Activated naive CD4-positive, alpha-beta T cell treated with anti-CD3 and anti-CD28 coated beads, Interleukin-2, amount 10 ng/mL, durations not matched to agents 7 days and 5 days (primary cell): ENCODE measurements around the gene ZNF304.
"Not testable (repeated sequence)": the region's sequence is repeated elsewhere in the genome, so short reads cannot be mapped to it uniquely, and the experiment has no call there.

Source experiments
- CTCF ChIA-PET: fragments of 350-600 bp; sonication (Branson Sonifier 250); formaldehyde crosslinking; loops from one replicate; lab custom pipeline; 2021; ENCODE audit warnings: antibody characterized with exemption; lab: Charles Lee
- DNase-seq: peaks from one replicate; pipeline ENCODE4 v3.0.0-alpha.2; 2020
- H3K27ac Mint-ChIP-seq: one replicate; pipeline ENCODE4 v1.8.0; 2021; ENCODE audit warnings: mild to moderate bottlenecking, moderate library complexity, mixed read lengths
- H3K27me3 Mint-ChIP-seq: one replicate; pipeline ENCODE4 v1.8.0; 2021; ENCODE audit warnings: mild to moderate bottlenecking, mixed read lengths
- H3K36me3 Mint-ChIP-seq: one replicate; pipeline ENCODE4 v1.8.0; 2021; ENCODE audit warnings: mixed read lengths
- H3K4me1 Mint-ChIP-seq: one replicate; pipeline ENCODE4 v1.8.0; 2021; ENCODE audit warnings: mixed read lengths
- H3K4me3 Mint-ChIP-seq: one replicate; pipeline ENCODE4 v1.8.0; 2021; ENCODE audit warnings: mild to moderate bottlenecking, moderate library complexity, mixed read lengths
- H3K9me3 Mint-ChIP-seq: one replicate; pipeline ENCODE4 v1.8.0; 2021; ENCODE audit warnings: mixed read lengths

ZNF304 gene

DNA sequence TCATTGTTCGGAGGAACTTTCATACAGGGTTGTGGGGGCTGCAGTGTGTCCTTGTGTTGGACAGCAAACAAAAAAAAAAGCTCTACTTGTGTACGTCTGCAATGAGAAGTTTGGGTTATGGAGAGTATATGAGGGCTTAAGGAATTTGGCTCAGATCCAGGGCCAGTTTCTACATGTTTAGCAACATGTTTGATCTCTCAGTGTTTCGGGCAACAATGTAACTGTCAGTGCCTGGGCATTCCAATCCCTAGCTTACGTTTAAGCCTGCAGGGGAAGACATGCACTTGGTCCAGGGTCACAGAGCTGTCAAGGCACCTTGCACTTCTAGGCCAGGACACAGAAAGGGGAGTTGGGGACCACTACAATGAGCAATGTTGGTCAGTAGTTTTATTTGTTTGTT lies 16.9 kb upstream of the ZNF304 start:
- H3K4me3 Mint-ChIP-seq: no peak overlapping the region
- CTCF ChIA-PET: no interaction called here

DNA sequence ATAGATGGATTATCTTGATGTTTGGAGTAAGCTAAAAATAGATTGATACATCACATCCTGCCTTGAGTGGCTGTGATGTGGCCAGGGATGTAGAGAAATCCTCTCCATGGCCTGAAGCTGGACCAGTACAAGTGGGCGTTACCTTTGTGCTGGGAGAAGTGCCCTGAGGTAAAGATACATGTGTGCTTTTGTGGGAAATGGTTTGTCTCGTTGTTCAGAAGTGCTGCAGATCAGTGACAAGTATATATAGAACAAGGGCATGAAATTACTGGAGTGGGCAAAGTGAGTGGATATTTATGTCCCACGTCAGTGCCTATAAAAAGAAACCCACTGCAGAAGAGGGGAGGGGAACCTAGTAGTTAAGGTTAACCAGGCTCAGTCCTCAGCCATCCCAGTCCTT lies 12.2 kb upstream of the ZNF304 start:
- no peaks in the 10 kb centered on the region for H3K27me3 Mint-ChIP-seq
- H3K27ac Mint-ChIP-seq: no peak overlapping the region
- CTCF ChIA-PET: no interaction called here
- H3K4me3 Mint-ChIP-seq: no peak overlapping the region
- no peaks in the 10 kb centered on the region for H3K4me1 Mint-ChIP-seq
- peaks cover 5% of the 10 kb centered on the region for H3K36me3 Mint-ChIP-seq
- no peak for DNase-seq
- H3K9me3 Mint-ChIP-seq: peaks cover 37% of the 10 kb centered on the region

More for the DNA sequence above, 16.9 kb upstream of the ZNF304 start:
- no peak overlapping the region for H3K27ac Mint-ChIP-seq
- H3K9me3 Mint-ChIP-seq: peaks cover 45% of the 10 kb centered on the region
- H3K4me1 Mint-ChIP-seq: no peaks in the 10 kb centered on the region
- no peaks in the 10 kb centered on the region for H3K27me3 Mint-ChIP-seq
- H3K36me3 Mint-ChIP-seq: peaks cover 29% of the 10 kb centered on the region
- no peak for DNase-seq

DNA sequence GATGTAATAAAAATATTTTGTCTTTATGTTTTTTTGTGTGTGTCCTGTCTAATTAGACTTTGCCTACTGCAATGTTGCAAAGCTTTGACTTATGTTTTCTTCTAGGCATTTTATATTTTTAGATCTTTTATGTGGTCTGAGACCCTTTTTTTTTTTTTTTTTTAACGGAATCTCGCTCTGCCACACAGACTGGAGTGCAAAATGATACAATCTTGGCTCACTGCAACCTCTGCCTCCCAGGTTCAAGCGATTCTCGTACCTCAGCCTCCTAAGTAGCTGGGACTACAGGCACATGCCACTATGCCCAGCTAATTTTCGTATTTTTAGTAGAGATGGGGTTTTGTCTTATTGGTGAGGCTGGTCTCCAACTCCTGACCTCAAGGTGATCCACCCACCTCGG lies 8.5 kb upstream of the ZNF304 start:
- DNase-seq: no peak
- CTCF ChIA-PET: no interaction called here
- Mint-ChIP-seq H3K27ac (no peak overlapping the region), H3K36me3 (no peaks in the 10 kb centered on the region), H3K9me3 (peaks cover 24% of the 10 kb centered on the region), H3K27me3 (no peaks in the 10 kb centered on the region), H3K4me1 (no peaks in the 10 kb centered on the region), H3K4me3 (no peak overlapping the region)

DNA sequence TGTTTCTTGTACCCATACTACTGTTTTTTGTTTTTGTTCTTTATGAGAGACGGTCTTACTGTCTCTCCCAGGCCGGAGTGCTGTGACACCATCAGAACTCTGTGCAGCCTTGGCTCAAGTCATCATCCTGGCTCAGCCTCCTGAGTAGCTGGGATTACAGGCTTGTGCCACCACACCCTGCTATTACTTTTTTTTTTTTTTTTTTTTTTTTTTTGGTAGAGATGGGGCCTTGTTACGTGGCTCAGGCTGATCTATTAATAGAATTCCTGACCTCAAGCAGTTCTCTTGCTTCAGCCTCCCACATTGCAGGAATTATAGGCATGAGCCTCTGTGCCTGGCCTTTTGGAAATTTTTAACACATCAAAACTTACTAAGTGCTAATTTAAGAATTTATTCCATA lies 2.9 kb upstream of the ZNF304 start:
- no peak overlapping the region for H3K27ac Mint-ChIP-seq
- DNase-seq: no peak
- CTCF ChIA-PET: no interaction called here
- H3K36me3 Mint-ChIP-seq: peaks cover 28% of the 10 kb centered on the region
- no peak overlapping the region for H3K4me3 Mint-ChIP-seq
- H3K9me3 Mint-ChIP-seq: peaks cover 23% of the 10 kb centered on the region
- H3K27me3 Mint-ChIP-seq: no peaks in the 10 kb centered on the region
- peaks cover 29% of the 10 kb centered on the region for H3K4me1 Mint-ChIP-seq

DNA sequence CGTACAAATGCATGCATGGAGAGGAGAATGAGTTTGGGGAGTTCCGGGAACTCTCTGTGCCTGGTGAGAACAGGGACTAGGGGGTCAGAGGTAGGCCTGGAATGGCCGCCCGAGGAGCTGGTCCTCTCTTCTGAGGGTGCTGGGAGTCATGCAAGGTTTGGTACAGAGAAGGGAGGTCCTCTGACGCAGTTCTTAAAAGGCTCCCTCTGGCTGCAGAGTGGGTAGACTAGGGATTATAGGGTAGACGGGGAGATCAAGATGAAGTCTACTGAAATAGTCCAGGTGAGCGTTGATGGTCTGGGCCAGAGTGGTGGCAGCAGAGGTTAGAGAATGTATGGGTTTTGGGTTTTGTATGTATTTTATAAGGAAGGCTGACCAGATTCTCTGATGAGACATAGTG lies 796 bp downstream of the ZNF304 start:
- no peak for DNase-seq
- CTCF ChIA-PET: no interaction called here
- Mint-ChIP-seq H3K36me3 (peaks cover 64% of the 10 kb centered on the region), H3K4me3 (peak overlapping the region; percentile 89), H3K27ac (peak overlapping the region; percentile 92), H3K4me1 (peaks cover 34% of the 10 kb centered on the region), H3K27me3 (no peaks in the 10 kb centered on the region), H3K9me3 (peaks cover 53% of the 10 kb centered on the region)

DNA sequence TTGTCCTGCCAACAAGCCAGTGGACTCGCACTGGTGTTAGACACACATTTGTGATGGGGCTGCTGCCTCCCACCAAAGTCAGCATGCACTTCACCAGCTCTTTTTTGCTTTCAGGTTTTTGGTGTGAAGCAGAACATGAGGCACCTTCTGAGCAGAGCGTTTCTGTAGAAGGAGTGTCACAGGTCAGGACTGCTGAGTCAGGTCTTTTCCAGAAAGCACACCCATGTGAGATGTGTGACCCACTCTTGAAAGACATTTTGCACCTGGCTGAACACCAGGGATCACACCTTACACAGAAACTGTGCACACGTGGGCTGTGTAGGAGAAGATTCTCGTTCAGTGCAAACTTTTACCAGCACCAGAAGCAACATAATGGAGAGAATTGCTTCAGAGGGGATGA lies 4.8 kb downstream of the ZNF304 start:
- Mint-ChIP-seq H3K4me3 (no peak overlapping the region), H3K36me3 (peaks cover 86% of the 10 kb centered on the region), H3K27ac (peak overlapping the region; percentile 14), H3K27me3 (no peaks in the 10 kb centered on the region), H3K9me3 (peaks cover 77% of the 10 kb centered on the region), H3K4me1 (peaks cover 28% of the 10 kb centered on the region)
- no peak for DNase-seq
- CTCF ChIA-PET: no interaction called here

DNA sequence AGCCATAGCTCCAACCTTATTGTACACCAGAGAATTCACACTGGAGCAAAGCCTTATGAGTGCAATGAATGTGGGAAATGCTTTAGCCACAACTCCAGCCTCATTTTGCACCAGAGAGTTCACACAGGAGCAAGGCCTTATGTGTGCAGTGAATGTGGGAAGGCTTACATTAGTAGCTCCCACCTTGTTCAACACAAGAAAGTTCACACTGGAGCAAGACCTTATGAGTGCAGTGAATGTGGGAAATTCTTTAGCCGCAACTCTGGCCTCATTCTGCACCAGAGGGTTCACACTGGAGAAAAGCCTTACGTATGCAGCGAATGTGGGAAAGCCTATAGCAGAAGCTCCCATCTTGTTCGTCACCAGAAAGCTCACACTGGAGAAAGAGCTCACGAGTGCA lies 6.3 kb downstream of the ZNF304 start:
- no peak overlapping the region for H3K27ac Mint-ChIP-seq
- no peak overlapping the region for H3K4me3 Mint-ChIP-seq
- DNase-seq: no peak
- H3K9me3 Mint-ChIP-seq: peaks cover 76% of the 10 kb centered on the region
- peaks cover 13% of the 10 kb centered on the region for H3K4me1 Mint-ChIP-seq
- CTCF ChIA-PET: no interaction called here
- H3K36me3 Mint-ChIP-seq: peaks cover 77% of the 10 kb centered on the region
- no peaks in the 10 kb centered on the region for H3K27me3 Mint-ChIP-seq

DNA sequence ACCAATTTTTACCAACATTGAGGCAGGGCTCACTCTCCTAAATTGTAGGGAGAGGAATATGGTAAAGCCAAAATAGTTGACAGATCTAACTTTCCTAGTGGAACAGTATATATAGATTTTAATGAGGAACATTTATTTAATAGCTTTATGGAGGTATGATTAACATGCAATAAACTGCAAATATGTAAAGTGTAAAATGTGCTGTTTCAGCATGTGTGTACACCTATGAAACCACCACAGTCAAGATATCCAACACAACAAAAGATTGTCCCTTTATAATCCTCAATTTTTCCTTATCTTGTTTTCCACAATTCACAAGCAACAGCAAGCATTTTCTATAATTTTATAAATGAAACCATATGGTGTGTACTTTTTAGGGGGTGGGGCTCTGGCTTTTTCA lies 8.2 kb downstream of the ZNF304 start:
- H3K27me3 Mint-ChIP-seq: peaks cover 4% of the 10 kb centered on the region
- CTCF ChIA-PET: no interaction called here
- no peak overlapping the region for H3K4me3 Mint-ChIP-seq
- peaks cover 70% of the 10 kb centered on the region for H3K36me3 Mint-ChIP-seq
- no peak overlapping the region for H3K27ac Mint-ChIP-seq
- no peak for DNase-seq
- peaks cover 72% of the 10 kb centered on the region for H3K9me3 Mint-ChIP-seq
- H3K4me1 Mint-ChIP-seq: peaks cover 16% of the 10 kb centered on the region

DNA sequence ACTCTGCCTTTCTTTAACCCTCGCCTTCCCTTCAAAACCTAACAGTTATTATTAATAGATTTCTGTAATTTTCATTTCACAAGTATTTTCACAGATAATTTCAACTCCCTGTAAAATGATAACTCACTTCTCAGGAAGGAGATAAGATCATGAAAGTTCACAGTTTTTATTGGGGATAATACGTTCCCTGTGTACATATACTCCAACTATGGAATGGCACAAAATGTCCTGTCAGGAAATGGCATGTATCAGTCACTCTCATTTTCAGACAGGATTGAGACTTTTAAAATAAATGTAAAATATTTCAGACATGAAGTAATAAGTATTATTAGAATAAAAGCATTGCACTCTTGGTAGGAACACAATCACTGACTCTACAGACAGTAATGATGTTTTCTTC lies 11.3 kb downstream of the ZNF304 start:
- DNase-seq: no peak
- peaks cover 19% of the 10 kb centered on the region for H3K4me1 Mint-ChIP-seq
- H3K4me3 Mint-ChIP-seq: peak overlapping the region; percentile 93
- peak overlapping the region; percentile 96 for H3K27ac Mint-ChIP-seq
- H3K27me3 Mint-ChIP-seq: peaks cover 4% of the 10 kb centered on the region
- H3K36me3 Mint-ChIP-seq: peaks cover 52% of the 10 kb centered on the region
- CTCF ChIA-PET: no interaction called here
- H3K9me3 Mint-ChIP-seq: peaks cover 52% of the 10 kb centered on the region

DNA sequence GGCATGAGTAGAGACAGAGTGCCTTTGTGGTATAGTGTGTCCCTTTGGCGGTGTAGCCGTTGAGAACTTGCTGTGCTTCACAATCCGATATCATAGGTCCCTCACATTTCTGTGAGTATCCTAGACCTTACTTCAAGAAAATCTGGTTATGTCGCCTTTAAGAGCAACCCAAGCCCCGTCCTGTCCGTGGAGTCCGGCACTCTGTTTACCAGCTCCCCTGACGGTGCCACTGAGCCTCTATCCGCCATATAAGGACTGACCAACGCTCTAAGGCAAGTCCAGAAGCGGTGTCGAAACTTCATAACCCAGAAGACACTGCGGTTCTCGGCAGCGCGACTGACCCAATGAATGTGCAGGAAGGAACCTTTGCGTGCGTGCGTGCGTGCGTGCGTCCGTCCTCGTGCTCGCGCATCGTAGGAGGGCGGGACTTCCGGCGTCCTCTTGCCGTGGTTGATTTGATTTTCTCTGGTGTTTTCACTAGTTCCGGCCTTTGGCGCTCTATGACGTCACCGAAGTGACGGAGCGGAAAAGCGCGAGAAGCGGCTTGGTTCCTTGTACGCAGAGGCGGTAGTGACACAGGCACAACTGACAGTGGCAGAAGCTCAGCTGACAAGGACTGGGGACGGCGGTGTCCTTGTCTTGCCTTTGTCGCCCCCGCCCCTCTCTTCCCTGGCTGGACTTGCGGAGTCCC lies 12.1 kb downstream of the ZNF304 start, which contains the start of the genes TRAPPC2B and ZNF547:
TRAPPC2B (plus strand) TSS at position 555 of the 691 bp plus-strand sequence. CDS start 1,283 bp downstream, outside the sequence.
ZNF547 (plus strand) TSS at position 555 of the 691 bp plus-strand sequence. CDS start 5,005 bp downstream, outside the sequence.
- CTCF ChIA-PET: no interaction called here
- peak; percentile 99 for DNase-seq
- H3K9me3 Mint-ChIP-seq: peaks cover 51% of the 10 kb centered on the region

DNA sequence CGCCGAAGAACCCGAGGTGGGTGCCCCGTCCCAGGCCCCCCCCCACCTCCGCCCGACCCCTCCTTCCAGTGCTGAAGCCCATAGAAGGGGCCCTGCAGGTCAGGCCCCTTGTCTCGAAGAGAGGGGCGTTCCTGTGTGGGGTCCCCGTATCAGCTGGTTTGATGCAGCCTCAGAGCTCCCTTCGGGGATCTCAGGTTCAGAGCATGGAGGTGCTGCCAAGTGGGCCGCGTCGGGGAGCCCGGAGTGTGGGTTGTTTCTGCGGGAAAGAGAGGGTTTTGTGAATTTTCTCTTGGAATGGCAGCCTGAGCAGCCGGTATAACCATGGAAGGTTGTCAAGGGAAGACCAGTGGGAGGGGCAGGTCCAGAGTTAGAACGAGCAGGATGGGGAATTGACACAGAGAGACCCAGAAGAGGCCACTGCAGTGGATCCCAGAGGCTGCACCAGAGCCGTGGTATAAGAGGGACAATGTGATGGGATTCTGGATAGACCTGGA lies 12.7 kb downstream of the ZNF304 start:
- H3K4me3 Mint-ChIP-seq: peak overlapping the region; percentile 93
- peaks cover 19% of the 10 kb centered on the region for H3K4me1 Mint-ChIP-seq
- H3K9me3 Mint-ChIP-seq: peaks cover 52% of the 10 kb centered on the region
- no peak for DNase-seq
- CTCF ChIA-PET: no interaction called here
- H3K27ac Mint-ChIP-seq: peak overlapping the region; percentile 96
- H3K36me3 Mint-ChIP-seq: peaks cover 47% of the 10 kb centered on the region
- H3K27me3 Mint-ChIP-seq: peaks cover 4% of the 10 kb centered on the region

More for the DNA sequence above, 12.1 kb downstream of the ZNF304 start, which contains the start of the genes TRAPPC2B and ZNF547:
- peak within 1 kb of the TSS; percentile 93 for H3K4me3 Mint-ChIP-seq
- H3K36me3 Mint-ChIP-seq: peaks cover 49% of the 10 kb centered on the region
- H3K4me1 Mint-ChIP-seq: peaks cover 19% of the 10 kb centered on the region
- H3K27ac Mint-ChIP-seq: peak within 1 kb of the TSS; percentile 96
- peaks cover 4% of the 10 kb centered on the region for H3K27me3 Mint-ChIP-seq

DNA sequence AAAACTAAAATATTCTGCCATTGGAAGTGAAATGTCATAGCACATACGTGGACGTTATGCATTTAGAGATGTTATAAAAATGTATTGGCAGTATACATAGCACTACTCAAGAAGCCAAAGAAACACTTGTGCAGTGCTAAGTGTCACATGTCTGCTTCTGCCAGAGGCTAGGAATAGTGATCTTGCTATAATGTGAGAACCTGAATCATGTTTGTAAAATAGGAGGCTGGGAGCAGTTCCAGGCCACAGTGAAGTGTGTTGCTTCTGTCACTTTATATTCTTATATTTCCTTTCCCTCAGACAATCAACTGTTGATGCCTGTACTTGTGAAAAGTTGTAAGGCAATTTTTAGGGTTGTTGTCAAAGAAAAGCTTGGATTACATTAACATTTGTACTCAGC lies 15.7 kb downstream of the ZNF304 start:
- H3K27ac Mint-ChIP-seq: no peak overlapping the region
- peaks cover 19% of the 10 kb centered on the region for H3K4me1 Mint-ChIP-seq
- peaks cover 50% of the 10 kb centered on the region for H3K9me3 Mint-ChIP-seq
- CTCF ChIA-PET: no interaction called here
- H3K4me3 Mint-ChIP-seq: no peak overlapping the region
- peaks cover 57% of the 10 kb centered on the region for H3K36me3 Mint-ChIP-seq
- peaks cover 4% of the 10 kb centered on the region for H3K27me3 Mint-ChIP-seq
- no peak for DNase-seq

DNA sequence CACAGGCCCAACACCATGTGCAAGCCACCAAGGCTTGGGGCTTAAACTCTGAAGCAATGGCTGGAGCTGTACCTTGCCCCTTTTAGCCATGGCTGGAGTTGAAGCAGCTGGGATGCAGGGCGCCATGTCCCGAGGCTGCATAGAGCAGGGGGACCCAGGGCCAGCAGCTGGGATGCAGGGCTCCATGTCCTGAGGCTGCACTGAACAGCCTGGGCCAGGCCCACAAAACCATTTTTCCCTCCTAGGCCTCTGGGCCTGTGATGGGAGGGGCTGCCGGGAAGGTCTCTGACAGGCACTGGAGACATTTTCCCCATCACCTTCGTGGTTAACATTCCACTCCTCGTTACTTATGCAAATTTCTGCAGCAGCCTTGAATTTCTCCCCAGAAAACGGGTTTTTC lies 23.1 kb downstream of the ZNF304 start:
- H3K4me3 Mint-ChIP-seq: no peak overlapping the region

DNA sequence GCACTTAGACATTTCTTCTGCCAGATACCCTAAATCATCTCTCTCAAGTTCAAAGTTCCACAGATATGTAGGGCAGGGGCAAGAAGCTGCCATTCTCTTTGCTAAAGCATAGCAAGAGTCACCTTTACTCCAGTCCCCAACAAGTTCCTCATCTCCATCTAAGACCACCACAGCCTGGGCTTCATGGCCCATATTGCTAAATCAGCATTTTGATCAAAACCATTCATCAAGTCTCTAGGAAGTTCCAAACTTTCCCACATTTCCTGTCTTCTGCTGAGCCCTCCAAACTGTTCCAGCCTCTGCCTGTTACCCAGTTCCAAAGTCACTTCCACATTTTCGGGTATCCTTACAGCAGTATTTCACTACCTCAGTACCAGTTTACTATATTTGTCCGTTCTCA lies 23.6 kb downstream of the ZNF304 start:
- H3K4me1 Mint-ChIP-seq, H3K4me3 Mint-ChIP-seq, DNase-seq, H3K27ac Mint-ChIP-seq, CTCF ChIA-PET, H3K27me3 Mint-ChIP-seq: not testable (repeated sequence)
- Mint-ChIP-seq H3K9me3 (peaks cover 76% of the 10 kb centered on the region), H3K36me3 (peaks cover 76% of the 10 kb centered on the region)

More for the DNA sequence above, 23.1 kb downstream of the ZNF304 start:
- no peaks in the 10 kb centered on the region for H3K27me3 Mint-ChIP-seq
- H3K9me3 Mint-ChIP-seq: peaks cover 75% of the 10 kb centered on the region
- H3K27ac Mint-ChIP-seq: no peak overlapping the region
- DNase-seq: no peak
- no peaks in the 10 kb centered on the region for H3K4me1 Mint-ChIP-seq
- CTCF ChIA-PET: no interaction called here
- peaks cover 79% of the 10 kb centered on the region for H3K36me3 Mint-ChIP-seq

DNA sequence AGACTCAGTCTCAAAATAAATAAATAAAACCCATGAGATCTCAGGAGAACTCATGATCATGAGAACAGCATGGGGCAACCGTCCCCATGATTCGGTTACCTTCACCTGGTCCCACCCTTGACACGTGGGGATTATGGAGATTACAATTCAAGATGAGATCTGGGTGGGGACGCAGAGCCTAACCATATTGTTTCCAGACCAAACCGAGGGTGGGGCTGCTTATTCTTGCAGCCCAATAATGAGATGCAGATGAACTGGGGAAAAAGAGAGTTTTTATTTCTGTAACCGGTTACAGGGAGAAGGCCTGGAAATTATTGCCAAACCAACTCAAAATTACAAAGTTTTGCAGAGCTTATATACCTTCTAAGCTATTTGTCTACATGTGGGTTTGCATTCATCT lies 25.1 kb downstream of the ZNF304 start:
- CTCF ChIA-PET: no interaction called here
- Mint-ChIP-seq H3K36me3 (peaks cover 66% of the 10 kb centered on the region), H3K4me3 (no peak overlapping the region), H3K4me1 (no peaks in the 10 kb centered on the region), H3K27me3 (no peaks in the 10 kb centered on the region), H3K27ac (no peak overlapping the region), H3K9me3 (peaks cover 78% of the 10 kb centered on the region)
- no peak for DNase-seq
